Measurements from ENCODE around the gene RNF157.
A peak's percentile ranks its signal among the peaks of the same experiment; 100 is the strongest.

RNF157 gene

GRCh38 chr17:76157759-76158158, 82.5 kb downstream of the RNF157 start:
- DNase-seq (ENCODE audit: low read depth): no peak

- no peak for DNase-seq (ENCODE audit: low read depth)
Observed at GRCh38 chr17:76156662-76156991, 83.7 kb downstream of the RNF157 start.

- no peak for DNase-seq (ENCODE audit: low read depth)
Observed at GRCh38 chr17:76155988-76156661, 84.2 kb downstream of the RNF157 start.

- DNase-seq (ENCODE audit: low read depth): no peak
Observed at GRCh38 chr17:76154936-76155845, 85.1 kb downstream of the RNF157 start.

- no peak for DNase-seq (ENCODE audit: low read depth)
Observed at GRCh38 chr17:76154292-76154691, 86.0 kb downstream of the RNF157 start.

- no peak for DNase-seq (ENCODE audit: low read depth)
Observed at GRCh38 chr17:76153640-76154039, 86.7 kb downstream of the RNF157 start.

- no peak for DNase-seq (ENCODE audit: low read depth)
Observed at GRCh38 chr17:76153202-76153601, 87.1 kb downstream of the RNF157 start.

GRCh38 chr17:76152591-76152990, 87.7 kb downstream of the RNF157 start:
- DNase-seq (ENCODE audit: low read depth): no peak

- DNase-seq (ENCODE audit: low read depth): no peak
Observed at GRCh38 chr17:76151896-76152454, 88.3 kb downstream of the RNF157 start.

- DNase-seq (ENCODE audit: low read depth): no peak
Observed at GRCh38 chr17:76150712-76151622, 89.3 kb downstream of the RNF157 start.

- no peak for DNase-seq (ENCODE audit: low read depth)
Observed at GRCh38 chr17:76149214-76149613, 91.1 kb downstream of the RNF157 start.

- no peak for DNase-seq (ENCODE audit: low read depth)
Observed at GRCh38 chr17:76148015-76148326, 92.3 kb downstream of the RNF157 start.

GRCh38 chr17:76147211-76148014, 92.9 kb downstream of the RNF157 start:
- DNase-seq (ENCODE audit: low read depth): no peak

GRCh38 chr17:76146053-76146851, 94.0 kb downstream of the RNF157 start:
- no peak for DNase-seq (ENCODE audit: low read depth)

- DNase-seq (ENCODE audit: low read depth): no peak
Observed at GRCh38 chr17:76145231-76146052, 94.9 kb downstream of the RNF157 start.

GRCh38 chr17:76142585-76143041, 97.7 kb downstream of the RNF157 start:
- no peak for DNase-seq (ENCODE audit: low read depth)

GRCh38 chr17:76142039-76142584, 98.2 kb downstream of the RNF157 start:
- DNase-seq (ENCODE audit: low read depth): no peak

GRCh38 chr17:76141212-76142038, 98.9 kb downstream of the RNF157 start, which contains the start of gene FOXJ1:
FOXJ1 (minus strand) TSS chr17:76141245; CDS start chr17:76140395, 850 bp downstream.
- DNase-seq (ENCODE audit: low read depth): peak; percentile 83

All from stimulated activated CD8-positive, alpha-beta memory T cell treated with anti-CD3 and anti-CD28 coated beads, Interleukin-4, amount 100 ng/mL, for 24 hours (primary cell).